Measurements from ENCODE around the gene ZDHHC6.

DNA sequence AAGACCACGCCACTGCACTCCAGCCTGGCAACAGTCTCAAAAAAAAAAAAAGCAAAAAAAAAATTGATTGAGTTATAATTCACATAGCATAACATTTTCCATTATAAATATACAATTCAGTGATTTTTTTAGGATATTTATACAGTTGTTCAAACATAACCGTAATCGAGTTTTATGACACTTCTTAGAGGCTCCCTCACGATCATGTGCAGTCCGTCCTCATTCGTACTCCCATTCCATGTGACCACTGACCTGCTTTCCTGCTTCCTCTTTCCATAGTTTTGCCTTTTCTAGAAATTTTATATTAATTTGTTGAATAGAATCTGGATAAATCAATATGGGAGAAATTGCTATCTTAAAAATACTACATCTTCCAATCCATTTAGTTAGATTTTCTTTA is 46.0 kb upstream of the ZDHHC6 start:
- TF ChIP-seq GATA2 (IDR thresholded peaks at IDR 0.05; ENCODE audit: low read depth, low read length) (no peak), GATA3 (IDR thresholded peaks at IDR 0.05; ENCODE audit: low read depth, low read length) (no peak)
